ENCODE data around the gene TIAM2.
"Not testable (repeated sequence)": the region's sequence is repeated elsewhere in the genome, so short reads cannot be mapped to it uniquely, and the experiment has no call there.

The TIAM2 gene

GRCh38 chr6:155085582-155086257 is 90.6 kb downstream of the TIAM2 start:
- no peaks in the 10 kb centered on the region for H3K36me3 ChIP-seq (ENCODE audit: control insufficient read depth in 5 of 5, insufficient read depth in 5 of 5, low read length in 5 of 5)
- no peaks in the 10 kb centered on the region for H3K27me3 ChIP-seq (ENCODE audit: control insufficient read depth in 5 of 5, insufficient read depth in 4 of 5, low read length in 5 of 5)
- H3K9ac ChIP-seq (ENCODE audit: low read length in 5 of 5) = no peak overlapping the region
- H3K4me3 ChIP-seq (ENCODE audit: low read depth in 1 of 5, low read length in 5 of 5) = no peak overlapping the region
- no peaks in the 10 kb centered on the region for H3K4me1 ChIP-seq (ENCODE audit: control insufficient read depth in 5 of 5, insufficient read depth in 5 of 5, low read length in 5 of 5)
- H3K27ac ChIP-seq (ENCODE audit: low read depth, low read length) = no peak overlapping the region
- no peaks in the 10 kb centered on the region for H3K9me3 ChIP-seq (ENCODE audit: control insufficient read depth in 5 of 5, low read length in 5 of 5)

GRCh38 chr6:155088856-155089255 is 93.7 kb downstream of the TIAM2 start:
- Histone ChIP-seq H3K4me1 (ENCODE audit: control insufficient read depth in 5 of 5, insufficient read depth in 5 of 5, low read length in 5 of 5) (no peaks in the 10 kb centered on the region), H3K27ac (ENCODE audit: low read depth, low read length) (no peak overlapping the region), H3K4me3 (ENCODE audit: low read depth in 1 of 5, low read length in 5 of 5) (no peak overlapping the region), H3K9me3 (ENCODE audit: control insufficient read depth in 5 of 5, low read length in 5 of 5) (no peaks in the 10 kb centered on the region), H3K27me3 (ENCODE audit: control insufficient read depth in 5 of 5, insufficient read depth in 4 of 5, low read length in 5 of 5) (no peaks in the 10 kb centered on the region), H3K36me3 (ENCODE audit: control insufficient read depth in 5 of 5, insufficient read depth in 5 of 5, low read length in 5 of 5) (no peaks in the 10 kb centered on the region), H3K9ac (ENCODE audit: low read length in 5 of 5) (no peak overlapping the region)

GRCh38 chr6:155089746-155090145 is 94.6 kb downstream of the TIAM2 start:
- Histone ChIP-seq H3K9me3 (ENCODE audit: control insufficient read depth in 5 of 5, low read length in 5 of 5) (no peaks in the 10 kb centered on the region), H3K27me3 (ENCODE audit: control insufficient read depth in 5 of 5, insufficient read depth in 4 of 5, low read length in 5 of 5) (no peaks in the 10 kb centered on the region), H3K4me1 (ENCODE audit: control insufficient read depth in 5 of 5, insufficient read depth in 5 of 5, low read length in 5 of 5) (no peaks in the 10 kb centered on the region), H3K4me3 (ENCODE audit: low read depth in 1 of 5, low read length in 5 of 5) (no peak overlapping the region), H3K36me3 (ENCODE audit: control insufficient read depth in 5 of 5, insufficient read depth in 5 of 5, low read length in 5 of 5) (no peaks in the 10 kb centered on the region), H3K9ac (ENCODE audit: low read length in 5 of 5) (no peak overlapping the region), H3K27ac (ENCODE audit: low read depth, low read length) (no peak overlapping the region)

GRCh38 chr6:155090166-155090565 is 95.1 kb downstream of the TIAM2 start:
- Histone ChIP-seq H3K27ac (ENCODE audit: low read depth, low read length) (no peak overlapping the region), H3K9me3 (ENCODE audit: control insufficient read depth in 5 of 5, low read length in 5 of 5) (no peaks in the 10 kb centered on the region), H3K4me3 (ENCODE audit: low read depth in 1 of 5, low read length in 5 of 5) (no peak overlapping the region), H3K36me3 (ENCODE audit: control insufficient read depth in 5 of 5, insufficient read depth in 5 of 5, low read length in 5 of 5) (no peaks in the 10 kb centered on the region), H3K9ac (ENCODE audit: low read length in 5 of 5) (no peak overlapping the region), H3K27me3 (ENCODE audit: control insufficient read depth in 5 of 5, insufficient read depth in 4 of 5, low read length in 5 of 5) (no peaks in the 10 kb centered on the region), H3K4me1 (ENCODE audit: control insufficient read depth in 5 of 5, insufficient read depth in 5 of 5, low read length in 5 of 5) (no peaks in the 10 kb centered on the region)

GRCh38 chr6:155091756-155092155 is 96.6 kb downstream of the TIAM2 start:
- Histone ChIP-seq H3K4me3 (ENCODE audit: low read depth in 1 of 5, low read length in 5 of 5) (no peak overlapping the region), H3K27ac (ENCODE audit: low read depth, low read length) (no peak overlapping the region), H3K36me3 (ENCODE audit: control insufficient read depth in 5 of 5, insufficient read depth in 5 of 5, low read length in 5 of 5) (no peaks in the 10 kb centered on the region), H3K4me1 (ENCODE audit: control insufficient read depth in 5 of 5, insufficient read depth in 5 of 5, low read length in 5 of 5) (no peaks in the 10 kb centered on the region), H3K9me3 (ENCODE audit: control insufficient read depth in 5 of 5, low read length in 5 of 5) (no peaks in the 10 kb centered on the region), H3K27me3 (ENCODE audit: control insufficient read depth in 5 of 5, insufficient read depth in 4 of 5, low read length in 5 of 5) (no peaks in the 10 kb centered on the region), H3K9ac (ENCODE audit: low read length in 5 of 5) (no peak overlapping the region)

- Histone ChIP-seq H3K9ac (ENCODE audit: low read length in 5 of 5) (no peak overlapping the region), H3K27ac (ENCODE audit: low read depth, low read length) (no peak overlapping the region), H3K36me3 (ENCODE audit: control insufficient read depth in 5 of 5, insufficient read depth in 5 of 5, low read length in 5 of 5) (no peaks in the 10 kb centered on the region), H3K27me3 (ENCODE audit: control insufficient read depth in 5 of 5, insufficient read depth in 4 of 5, low read length in 5 of 5) (no peaks in the 10 kb centered on the region), H3K4me3 (ENCODE audit: low read depth in 1 of 5, low read length in 5 of 5) (no peak overlapping the region), H3K4me1 (ENCODE audit: control insufficient read depth in 5 of 5, insufficient read depth in 5 of 5, low read length in 5 of 5) (no peaks in the 10 kb centered on the region), H3K9me3 (ENCODE audit: control insufficient read depth in 5 of 5, low read length in 5 of 5) (peaks cover 0 to 5% (median 0%) of the 10 kb centered on the region in 5 donors)
These were observed 98.3 kb downstream of the TIAM2 start for GRCh38 chr6:155093430-155093829.

GRCh38 chr6:155100087-155100486 is 105.0 kb downstream of the TIAM2 start:
- Histone ChIP-seq H3K9ac (ENCODE audit: low read length in 5 of 5) (no peak overlapping the region), H3K9me3 (ENCODE audit: control insufficient read depth in 5 of 5, low read length in 5 of 5) (peaks cover 0 to 5% (median 0%) of the 10 kb centered on the region in 5 donors), H3K4me1 (ENCODE audit: control insufficient read depth in 5 of 5, insufficient read depth in 5 of 5, low read length in 5 of 5) (no peaks in the 10 kb centered on the region), H3K4me3 (ENCODE audit: low read depth in 1 of 5, low read length in 5 of 5) (no peak overlapping the region), H3K27me3 (ENCODE audit: control insufficient read depth in 5 of 5, insufficient read depth in 4 of 5, low read length in 5 of 5) (no peaks in the 10 kb centered on the region), H3K27ac (ENCODE audit: low read depth, low read length) (no peak overlapping the region), H3K36me3 (ENCODE audit: control insufficient read depth in 5 of 5, insufficient read depth in 5 of 5, low read length in 5 of 5) (no peaks in the 10 kb centered on the region)

DNA sequence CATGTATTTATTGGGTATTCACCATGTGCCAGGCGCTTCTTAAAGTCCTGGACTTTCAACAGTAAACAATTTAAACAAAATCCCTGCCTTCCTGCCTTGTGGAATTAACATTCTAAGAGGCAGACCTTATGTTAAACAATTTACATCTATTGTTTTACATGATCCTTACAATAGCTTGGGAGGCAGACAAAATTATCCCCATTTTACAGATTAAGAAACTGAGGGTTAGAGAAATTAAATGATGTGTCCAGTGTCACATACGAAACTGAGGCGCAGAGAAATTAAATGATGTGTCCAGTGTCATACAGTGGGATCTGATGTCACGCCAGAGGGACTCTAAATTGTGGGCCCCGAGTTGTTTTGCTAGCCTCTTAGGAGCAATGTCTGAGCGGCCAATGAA is 105.5 kb downstream of the TIAM2 start:
- Histone ChIP-seq H3K27ac (ENCODE audit: low read depth, low read length) (no peak overlapping the region), H3K4me3 (ENCODE audit: low read depth in 1 of 5, low read length in 5 of 5) (no peak overlapping the region), H3K9ac (ENCODE audit: low read length in 5 of 5) (no peak overlapping the region)

GRCh38 chr6:155103083-155103645 is 108.0 kb downstream of the TIAM2 start:
- H3K27me3 ChIP-seq (ENCODE audit: control insufficient read depth in 5 of 5, insufficient read depth in 4 of 5, low read length in 5 of 5); H3K9me3 ChIP-seq (ENCODE audit: control insufficient read depth in 5 of 5, low read length in 5 of 5); H3K36me3 ChIP-seq (ENCODE audit: control insufficient read depth in 5 of 5, insufficient read depth in 5 of 5, low read length in 5 of 5): not testable (repeated sequence)

More for the DNA sequence above, 105.5 kb downstream of the TIAM2 start:
- H3K36me3 ChIP-seq (ENCODE audit: control insufficient read depth in 5 of 5, insufficient read depth in 5 of 5, low read length in 5 of 5) = no peaks in the 10 kb centered on the region
- H3K27me3 ChIP-seq (ENCODE audit: control insufficient read depth in 5 of 5, insufficient read depth in 4 of 5, low read length in 5 of 5) = no peaks in the 10 kb centered on the region
- no peaks in the 10 kb centered on the region for H3K4me1 ChIP-seq (ENCODE audit: control insufficient read depth in 5 of 5, insufficient read depth in 5 of 5, low read length in 5 of 5)
- peaks cover 0 to 5% (median 0%) of the 10 kb centered on the region in 5 donors for H3K9me3 ChIP-seq (ENCODE audit: control insufficient read depth in 5 of 5, low read length in 5 of 5)

DNA sequence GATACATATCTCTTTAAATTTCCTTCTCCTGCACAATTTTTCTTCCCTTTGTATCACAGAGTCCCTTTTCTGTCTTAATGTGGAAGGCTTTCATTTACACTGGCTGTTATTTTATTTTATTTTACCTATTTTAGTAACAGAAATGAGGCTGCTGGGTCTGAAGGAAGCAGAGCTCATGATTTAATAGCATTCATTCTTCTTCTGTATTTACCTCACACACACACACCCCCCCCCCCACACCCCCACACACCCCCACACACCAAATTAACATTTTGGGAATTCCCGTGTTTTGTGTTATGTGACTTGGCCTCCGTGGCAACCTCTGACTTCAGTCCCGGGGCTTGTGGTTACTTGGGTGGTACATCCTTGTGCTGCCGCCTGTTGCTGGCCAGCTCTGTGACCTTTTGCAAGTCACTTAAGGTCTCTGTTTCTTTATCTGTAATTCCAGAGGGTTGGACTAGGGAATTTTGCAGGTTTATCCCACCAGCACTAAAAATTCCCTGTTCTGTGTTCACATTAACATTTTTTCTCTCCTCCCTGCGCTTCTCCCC is 108.8 kb downstream of the TIAM2 start:
- H3K4me3 ChIP-seq (ENCODE audit: low read depth in 1 of 5, low read length in 5 of 5) = no peak overlapping the region
- H3K27me3 ChIP-seq (ENCODE audit: control insufficient read depth in 5 of 5, insufficient read depth in 4 of 5, low read length in 5 of 5) = no peaks in the 10 kb centered on the region
- H3K9me3 ChIP-seq (ENCODE audit: control insufficient read depth in 5 of 5, low read length in 5 of 5) = no peaks in the 10 kb centered on the region
- H3K27ac ChIP-seq (ENCODE audit: low read depth, low read length) = no peak overlapping the region
- H3K4me1 ChIP-seq (ENCODE audit: control insufficient read depth in 5 of 5, insufficient read depth in 5 of 5, low read length in 5 of 5) = no peaks in the 10 kb centered on the region
- no peak overlapping the region for H3K9ac ChIP-seq (ENCODE audit: low read length in 5 of 5)
- H3K36me3 ChIP-seq (ENCODE audit: control insufficient read depth in 5 of 5, insufficient read depth in 5 of 5, low read length in 5 of 5) = no peaks in the 10 kb centered on the region

More at GRCh38 chr6:155103083-155103645, 108.0 kb downstream of the TIAM2 start:
- H3K4me1 ChIP-seq (ENCODE audit: control insufficient read depth in 5 of 5, insufficient read depth in 5 of 5, low read length in 5 of 5); H3K27ac ChIP-seq (ENCODE audit: low read depth, low read length); H3K4me3 ChIP-seq (ENCODE audit: low read depth in 1 of 5, low read length in 5 of 5); H3K9ac ChIP-seq (ENCODE audit: low read length in 5 of 5): not testable (repeated sequence)

Measured in subcutaneous abdominal adipose tissue (tissue), 5 donors.